Raji (cell line): ENCODE results near the gene PARN.

Experiments
- POLR2A ChIP-seq: IDR thresholded peaks from 2 replicates; pipeline ENCODE4 v1.6.1; 2011; ENCODE audit warnings: low read depth, low read length, control low read depth; ENCODE audit not compliant: insufficient read depth

PARN gene

DNA sequence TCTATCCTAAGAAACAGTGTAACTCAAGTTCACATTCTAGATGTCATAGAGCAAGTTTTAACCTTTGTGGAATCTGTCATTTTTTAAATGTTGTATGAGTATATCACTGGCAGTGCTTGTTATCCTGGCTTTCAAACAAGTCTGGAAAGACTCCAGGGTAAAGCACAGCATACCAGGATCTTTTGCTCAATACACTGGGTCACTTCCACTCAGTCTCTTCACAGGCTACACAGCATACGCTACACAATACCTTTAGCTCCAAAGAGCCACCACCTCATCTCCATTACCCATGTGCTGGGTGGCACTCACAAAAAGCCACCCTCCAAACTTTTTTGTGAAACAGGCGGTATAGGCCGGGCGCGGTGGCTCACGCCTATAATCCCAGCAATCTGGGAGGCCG, 69.5 kb downstream of the PARN start:
- no peak for TF ChIP-seq POLR2A

DNA sequence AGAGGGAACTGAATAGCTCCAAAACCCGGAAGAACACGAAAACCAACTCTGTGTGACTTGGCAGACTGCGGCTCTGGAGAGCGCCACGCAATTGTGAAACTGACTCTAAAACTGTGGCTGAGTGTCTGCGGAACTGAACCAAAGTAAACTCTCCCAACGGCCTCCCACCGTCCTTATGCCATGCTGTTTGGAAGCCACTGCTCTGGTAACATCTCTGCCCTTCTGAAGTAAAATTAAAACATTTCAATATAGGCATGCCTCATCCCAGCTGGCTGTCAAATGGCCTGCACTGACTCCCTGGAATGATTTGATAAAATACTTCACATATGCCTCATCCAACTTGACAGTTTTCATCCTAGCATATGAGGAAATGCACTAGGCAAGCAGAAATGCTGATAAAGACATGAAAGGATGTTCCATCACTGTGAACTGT, 70.2 kb downstream of the PARN start:
- TF ChIP-seq POLR2A: no peak

DNA sequence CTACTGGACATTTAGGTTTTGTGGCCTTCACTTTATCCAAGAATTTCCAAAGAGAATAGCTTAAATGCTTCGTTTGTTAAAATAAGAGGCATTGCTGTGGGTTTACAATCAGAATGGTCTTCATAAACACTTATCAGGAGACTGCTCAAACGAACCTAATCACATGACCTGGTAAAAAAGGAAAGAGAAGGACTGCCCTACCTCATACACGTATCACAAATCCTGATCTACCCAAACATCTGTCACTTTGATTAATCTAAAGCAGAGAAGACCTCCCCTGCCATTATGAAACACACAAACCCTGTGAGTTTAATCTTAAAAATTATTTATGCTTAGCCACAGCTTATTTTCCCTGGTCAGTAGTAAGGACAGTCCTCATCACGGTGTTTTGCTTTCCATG, 76.6 kb downstream of the PARN start:
- no peak for TF ChIP-seq POLR2A

DNA sequence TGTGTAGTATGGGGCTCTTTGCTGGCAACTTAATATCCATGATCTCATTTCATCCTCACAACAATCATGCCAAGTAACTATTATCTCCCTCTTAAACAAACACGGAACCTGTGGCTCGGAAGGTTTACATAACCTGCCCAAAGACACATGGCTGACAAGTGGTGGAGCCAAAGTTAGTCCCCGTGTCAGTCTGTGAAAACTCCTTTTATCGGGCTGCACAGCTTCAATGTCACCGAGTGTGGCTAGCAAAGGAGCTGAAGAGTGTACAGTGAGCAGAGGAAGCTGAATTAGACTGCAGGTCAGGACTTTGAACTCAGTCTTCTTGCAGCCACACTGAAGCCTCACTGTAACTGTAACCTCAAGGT, 80.3 kb downstream of the PARN start:
- no peak for TF ChIP-seq POLR2A

DNA sequence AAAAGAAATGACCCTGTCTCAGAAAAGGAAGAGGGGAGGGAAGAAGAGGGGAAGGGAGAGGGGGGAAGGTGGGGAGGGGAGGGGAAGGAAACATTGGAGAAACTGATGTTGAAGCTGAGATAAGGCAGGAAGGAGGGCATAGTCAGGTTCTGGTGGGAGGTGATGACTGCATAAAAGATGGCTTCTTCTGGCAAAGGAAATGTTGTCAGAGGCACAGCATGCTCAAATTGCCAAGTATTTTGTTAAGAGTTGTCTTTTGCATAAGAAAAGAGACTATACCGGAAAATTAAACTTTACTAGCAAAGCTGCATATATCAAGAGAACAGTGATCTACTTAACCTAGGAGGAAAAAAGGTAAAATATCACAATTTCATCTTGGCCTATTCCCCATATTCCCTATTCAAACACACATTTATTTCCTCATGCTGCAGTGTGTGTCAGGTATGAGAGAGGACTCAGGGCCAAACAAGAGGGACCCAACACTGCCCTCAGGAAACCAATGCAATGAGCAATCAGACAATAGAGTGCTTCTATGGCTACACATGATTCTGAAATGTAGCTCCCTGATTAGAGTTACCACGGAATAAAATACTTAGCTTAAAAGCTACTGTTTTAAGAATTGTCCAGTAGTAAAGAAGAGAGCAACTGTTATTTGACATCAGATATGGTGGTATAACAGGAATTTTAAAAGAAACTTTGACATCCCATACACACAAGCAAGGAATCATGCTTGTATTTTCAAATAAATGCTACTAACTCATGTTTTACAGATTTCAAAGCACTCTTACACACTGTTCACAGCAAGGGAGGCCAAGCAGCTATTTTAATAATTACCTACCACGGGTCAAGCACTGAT, 80.9 kb downstream of the PARN start:
- TF ChIP-seq POLR2A: no peak

DNA sequence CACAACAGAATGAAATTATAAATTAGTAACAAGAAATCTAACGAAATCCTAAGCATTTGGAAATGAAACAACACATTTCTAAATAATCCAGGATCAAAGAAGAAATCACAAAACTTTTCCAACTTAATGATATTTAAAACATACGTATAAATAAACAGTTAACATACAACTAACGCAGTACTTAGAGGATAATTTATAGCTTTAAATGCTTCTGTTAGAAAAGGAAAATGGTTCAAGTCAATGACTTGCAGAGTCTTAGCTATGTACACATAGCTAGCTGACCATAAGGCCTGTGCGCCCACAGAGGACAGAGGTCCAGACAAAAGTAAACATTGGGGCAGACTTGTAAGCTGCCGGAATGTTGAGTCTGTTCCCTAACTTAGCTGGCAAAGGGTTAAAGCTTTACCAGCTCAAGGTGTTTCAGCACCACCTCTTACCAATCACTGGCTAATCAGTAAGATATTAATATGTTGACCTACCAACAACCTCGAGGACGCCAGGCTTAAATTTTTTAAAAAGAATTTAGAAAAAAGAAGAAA, 84.6 kb downstream of the PARN start:
- no peak for TF ChIP-seq POLR2A

DNA sequence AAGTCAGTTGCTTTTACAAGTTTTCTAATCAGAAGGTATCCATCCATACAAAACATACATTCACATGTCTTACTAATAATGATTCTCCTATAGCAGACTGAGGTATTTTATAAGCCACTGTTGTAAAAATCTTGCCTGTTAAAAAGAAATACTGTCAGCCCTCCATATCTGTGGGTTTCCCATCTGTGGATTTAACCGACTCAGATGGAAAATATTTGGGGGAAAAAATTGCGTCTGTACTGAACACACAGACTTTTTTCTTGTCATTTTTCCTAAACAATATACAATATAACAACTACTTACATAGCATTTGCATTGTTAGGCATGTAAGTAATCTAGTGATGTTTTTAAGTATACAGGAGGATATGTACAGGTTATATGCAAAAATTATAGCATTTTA, 90.4 kb downstream of the PARN start:
- TF ChIP-seq POLR2A: no peak

DNA sequence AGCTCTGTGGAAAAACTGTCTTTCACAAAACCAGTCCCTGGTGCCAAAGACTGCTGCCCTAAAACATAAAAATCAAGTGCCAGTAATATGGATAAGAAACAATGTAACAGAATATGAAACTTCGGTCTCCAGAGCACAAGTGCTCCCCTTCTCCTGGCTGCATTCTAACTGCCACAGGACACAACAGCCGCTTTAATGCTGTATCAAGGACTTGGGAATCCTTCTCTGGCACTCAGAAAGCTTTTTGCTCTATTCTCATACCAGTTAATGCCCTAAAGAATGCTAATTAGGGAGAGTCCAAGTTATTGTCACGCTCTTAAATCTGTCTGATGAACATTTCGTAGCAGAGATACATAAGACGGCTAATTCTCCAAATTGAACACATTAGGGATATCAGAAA, 90.9 kb downstream of the PARN start:
- TF ChIP-seq POLR2A: no peak

DNA sequence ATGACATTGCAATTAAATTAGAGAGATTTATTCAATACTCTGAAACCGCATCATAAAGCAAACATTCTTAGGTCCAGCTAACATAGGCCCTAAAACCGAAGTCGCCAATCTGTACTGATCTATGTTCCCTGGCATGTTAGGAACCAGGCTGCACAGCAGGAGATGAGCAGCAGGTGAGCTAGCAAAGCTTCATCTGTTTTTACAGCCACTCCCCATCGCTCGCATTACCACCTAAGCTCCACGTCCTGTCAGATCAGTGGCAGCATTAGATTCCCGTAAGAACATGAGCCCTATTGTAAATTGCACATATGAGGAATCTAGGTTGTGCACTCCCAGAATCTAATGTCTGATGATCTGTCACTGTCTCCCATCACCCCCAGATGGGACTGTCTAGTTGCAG, 91.5 kb downstream of the PARN start:
- TF ChIP-seq POLR2A: no peak

DNA sequence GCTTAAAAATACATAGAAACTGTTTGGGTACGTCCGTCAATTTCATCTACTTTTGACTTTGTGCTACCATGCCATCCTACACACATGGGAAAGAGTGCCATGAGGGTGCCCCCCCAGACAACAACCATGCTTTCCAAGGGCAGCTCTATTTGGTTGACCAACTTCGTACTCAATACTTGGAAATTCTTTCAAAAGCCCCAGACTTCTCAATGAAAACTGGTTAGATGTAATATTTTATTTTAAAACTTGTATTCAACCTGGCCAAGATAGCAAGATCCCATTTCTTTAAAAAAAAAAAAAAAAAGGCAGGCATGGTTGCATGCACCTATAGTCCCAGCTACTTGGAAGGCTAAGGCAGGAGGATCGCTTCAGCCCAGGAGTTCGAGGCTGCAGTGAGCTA, 98.4 kb downstream of the PARN start:
- TF ChIP-seq POLR2A: no peak

DNA sequence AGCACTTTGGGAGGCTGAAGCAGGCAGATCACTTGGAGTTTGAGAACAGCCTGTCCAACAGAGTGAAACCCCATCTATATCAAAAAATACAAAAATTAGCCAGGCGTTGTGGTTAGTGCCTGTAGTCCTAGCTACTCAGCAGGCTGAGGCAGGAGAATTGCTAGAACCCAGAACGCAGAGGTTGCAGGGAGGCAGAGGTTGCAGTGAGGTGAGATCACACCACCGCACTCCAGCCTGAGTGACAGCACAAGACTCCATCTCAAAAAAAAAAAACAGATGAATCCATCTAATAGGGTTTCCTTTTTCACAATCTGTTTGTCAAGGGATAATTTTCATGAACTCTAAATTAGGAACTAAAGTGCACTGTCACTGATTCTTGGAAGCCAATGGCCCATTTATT, 99.0 kb downstream of the PARN start:
- TF ChIP-seq POLR2A: no peak

DNA sequence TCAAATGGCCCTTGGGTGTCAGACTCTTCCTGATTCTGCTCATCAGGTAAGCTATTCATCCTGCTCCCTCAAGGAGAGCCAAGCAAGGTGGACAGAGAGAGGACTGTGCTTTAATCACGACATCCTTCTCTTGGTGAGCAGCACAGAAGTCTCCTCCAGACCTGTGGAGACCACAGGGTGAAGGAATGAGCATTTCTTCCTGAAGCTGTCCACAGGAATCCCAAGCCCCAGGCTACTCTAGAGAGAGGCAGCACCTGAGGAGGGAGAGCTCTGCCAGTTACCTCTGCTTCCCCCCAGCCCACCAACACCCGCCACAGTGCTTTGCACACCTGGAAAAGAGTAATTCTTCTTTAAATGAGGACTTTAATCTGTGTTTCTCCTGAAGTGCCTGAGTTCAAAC, 100.0 kb downstream of the PARN start:
- TF ChIP-seq POLR2A: no peak

DNA sequence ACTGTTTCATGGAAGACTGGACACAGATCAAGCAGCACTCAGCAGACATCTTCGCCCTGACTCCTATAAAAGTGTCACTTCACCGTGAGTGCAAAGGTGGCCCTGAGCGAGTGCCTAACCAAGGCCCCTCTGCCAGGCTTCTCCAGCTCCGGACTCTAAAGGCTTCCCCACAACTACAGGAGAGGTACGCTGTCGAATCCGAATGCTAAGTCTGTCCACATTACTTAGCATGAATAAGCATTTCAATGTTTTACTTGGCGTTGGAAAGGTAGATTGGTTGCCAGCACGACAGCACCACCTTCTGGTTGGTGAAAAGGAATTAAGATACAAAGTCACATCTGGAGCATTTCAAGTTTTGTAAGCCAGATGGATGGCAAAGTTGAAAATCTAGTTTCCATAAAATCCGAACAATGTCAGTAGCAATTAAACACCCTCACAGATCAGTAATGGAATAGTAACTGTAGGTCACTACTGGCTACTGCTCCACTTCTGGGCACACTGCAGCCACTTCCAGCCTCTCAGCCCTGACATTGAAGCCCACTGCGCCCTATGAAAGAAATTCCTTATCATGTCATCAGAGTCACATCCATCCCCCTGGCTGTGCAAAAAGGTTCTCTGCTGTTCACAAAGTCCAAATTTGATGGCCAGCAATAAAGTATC, 100.9 kb downstream of the PARN start:
- TF ChIP-seq POLR2A: no peak

DNA sequence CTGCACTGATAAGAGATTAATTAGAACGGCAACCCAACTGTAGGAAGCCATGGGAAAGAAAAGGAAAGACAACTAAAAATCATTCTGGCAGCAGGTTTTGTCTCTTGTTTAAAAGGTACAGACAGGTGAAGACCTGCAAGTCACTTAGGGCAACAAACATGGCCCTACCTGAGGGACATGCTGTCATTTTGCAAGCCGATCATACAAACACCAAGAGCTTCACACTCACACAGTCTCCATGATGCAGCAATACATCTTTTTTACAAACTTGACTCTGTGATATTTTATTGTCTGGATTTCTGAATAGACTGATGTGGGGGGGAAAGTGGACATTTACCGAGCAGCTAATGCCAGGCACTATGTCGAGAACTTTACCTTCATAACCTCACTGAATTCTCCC, 101.8 kb downstream of the PARN start:
- no peak for TF ChIP-seq POLR2A

DNA sequence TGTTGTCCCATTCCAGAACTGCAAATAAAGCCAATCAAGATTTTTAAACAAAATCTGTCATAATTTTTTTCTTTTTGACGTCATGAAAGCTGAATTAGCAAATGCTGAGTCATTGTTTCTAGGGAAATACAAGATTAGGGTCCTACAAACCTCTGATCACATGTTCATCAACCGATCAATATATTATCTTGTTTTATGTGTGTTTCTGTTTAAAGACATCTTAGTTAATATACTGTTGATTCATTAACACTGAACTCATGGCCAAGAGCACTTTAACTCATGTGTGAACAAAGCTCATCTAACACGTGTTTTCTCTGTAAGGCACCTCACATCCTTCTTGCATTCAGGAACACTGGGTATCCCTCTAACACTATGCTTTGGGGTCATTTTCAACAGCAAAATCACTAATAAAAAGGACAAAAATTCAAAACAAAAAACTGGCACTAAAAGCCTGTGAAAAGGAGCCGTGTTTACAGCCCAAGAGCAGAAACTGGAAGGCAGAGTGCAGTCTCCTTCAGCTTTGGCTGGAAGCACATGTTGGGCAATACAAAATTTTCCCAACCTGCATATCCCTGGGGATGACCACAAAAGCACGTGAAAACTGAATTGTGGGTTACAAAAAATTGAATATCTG, 102.5 kb downstream of the PARN start:
- TF ChIP-seq POLR2A: no peak

DNA sequence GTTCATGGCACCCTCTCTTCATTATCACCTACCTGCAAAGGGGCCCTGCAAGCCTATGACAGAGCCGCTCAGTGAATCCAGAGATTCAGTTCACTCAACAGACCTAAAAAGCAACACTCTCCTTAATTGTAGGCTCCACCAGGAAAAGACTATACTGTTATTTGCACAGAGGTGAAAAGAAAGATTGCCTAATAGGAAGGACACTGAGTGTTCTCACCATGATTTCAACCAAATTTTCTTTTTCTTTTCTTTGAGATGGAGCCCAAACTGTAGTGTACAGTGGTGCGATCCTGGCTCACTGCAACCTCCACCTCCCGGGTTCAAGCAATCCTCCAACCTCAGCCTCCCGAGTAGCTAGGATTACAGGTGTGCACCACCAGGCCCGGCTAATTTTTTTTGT, 104.5 kb downstream of the PARN start:
- TF ChIP-seq POLR2A: no peak
